T-helper 1 cell treated with Interleukin-12 subunit alpha and Interleukin-12 subunit beta and Interleukin-4 antibody, amounts not matched to agents 30 ng/mL and 1 ng/mL, for 36 hours (primary cell): Measurements from ENCODE around the gene MAML2. TPM values are rescaled to one million over a fixed set of nuclear protein-coding genes. Genes with fewer than 3 reads are reported as not detected.

Experiments used
- intact Hi-C: fragments of 100-400 bp; cut with micrococcal nuclease; formaldehyde crosslinking; loops from one replicate; pipeline ENCODE4 v1.15.1; 2024
- total RNA-seq: library from RNA; stranded (reverse); gene quantifications from 2 replicates; pipeline ENCODE4 v1.2.3, GENCODE V29; 2022

Gene MAML2
- total RNA-seq, 1 donor from 2014 or later = 14.8 TPM

DNA sequence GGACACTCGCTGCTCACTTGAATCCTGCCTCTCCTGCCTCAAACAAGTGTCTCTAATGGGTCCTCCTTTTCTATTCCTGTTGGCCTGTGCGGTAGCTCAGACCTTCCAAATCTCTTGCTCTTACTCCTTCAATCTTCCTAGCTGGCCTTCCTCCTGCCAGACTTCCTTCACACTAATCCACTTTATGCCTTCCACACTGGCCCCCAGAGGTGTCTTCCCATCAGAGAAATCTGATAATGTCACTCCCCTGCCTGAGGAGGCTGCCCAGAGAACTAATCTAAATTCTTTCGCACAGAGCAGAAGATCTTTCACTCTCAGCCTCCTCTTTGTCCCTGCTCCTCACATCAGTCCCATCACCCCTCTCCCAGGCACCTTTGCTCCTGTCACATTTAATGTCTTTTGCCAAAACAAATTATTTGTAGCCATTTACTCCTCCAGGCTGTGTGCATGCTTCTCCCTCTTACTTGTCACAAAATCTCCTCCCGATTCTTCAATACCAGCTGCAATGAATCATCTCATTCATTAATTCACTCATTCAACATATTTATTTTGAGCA, 175.7 kb downstream of the MAML2 start:
- intact Hi-C loops = no loop called here

DNA sequence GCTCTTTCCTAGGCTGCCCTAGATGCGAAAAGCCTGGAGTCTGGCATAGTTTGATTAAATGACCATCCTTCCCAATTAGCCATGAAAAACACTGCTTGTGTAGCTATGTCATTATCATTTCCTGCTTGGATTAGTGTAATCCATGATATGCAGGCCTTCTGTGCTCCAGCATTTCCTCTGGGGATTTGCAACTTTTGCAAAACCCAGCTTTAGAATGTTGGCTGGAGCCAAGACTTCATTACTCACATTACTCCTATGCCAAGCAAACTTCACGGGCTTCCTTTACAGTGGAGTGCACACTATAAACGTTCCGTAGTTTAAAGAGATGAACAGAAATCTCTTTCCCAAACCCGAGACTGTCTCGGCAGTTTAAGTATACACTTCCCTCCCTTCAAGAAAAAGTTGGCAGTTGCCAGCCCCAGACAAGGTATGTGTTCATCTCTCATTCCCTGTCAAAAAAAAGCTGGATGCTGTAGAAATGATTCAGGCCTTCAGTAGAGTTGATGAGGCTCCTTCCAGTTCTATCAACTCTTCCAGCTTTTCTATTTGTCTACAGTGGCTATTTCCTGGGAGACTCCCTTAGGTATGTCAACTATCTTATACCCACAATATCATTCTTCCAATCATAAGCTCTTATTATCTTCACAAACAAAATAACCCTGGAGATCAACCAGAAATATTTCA, 180.0 kb downstream of the MAML2 start:
- intact Hi-C loops = no loop called here

GRCh38 chr11:96161307-96162089, 181.5 kb downstream of the MAML2 start:
- intact Hi-C loops = no loop called here

DNA sequence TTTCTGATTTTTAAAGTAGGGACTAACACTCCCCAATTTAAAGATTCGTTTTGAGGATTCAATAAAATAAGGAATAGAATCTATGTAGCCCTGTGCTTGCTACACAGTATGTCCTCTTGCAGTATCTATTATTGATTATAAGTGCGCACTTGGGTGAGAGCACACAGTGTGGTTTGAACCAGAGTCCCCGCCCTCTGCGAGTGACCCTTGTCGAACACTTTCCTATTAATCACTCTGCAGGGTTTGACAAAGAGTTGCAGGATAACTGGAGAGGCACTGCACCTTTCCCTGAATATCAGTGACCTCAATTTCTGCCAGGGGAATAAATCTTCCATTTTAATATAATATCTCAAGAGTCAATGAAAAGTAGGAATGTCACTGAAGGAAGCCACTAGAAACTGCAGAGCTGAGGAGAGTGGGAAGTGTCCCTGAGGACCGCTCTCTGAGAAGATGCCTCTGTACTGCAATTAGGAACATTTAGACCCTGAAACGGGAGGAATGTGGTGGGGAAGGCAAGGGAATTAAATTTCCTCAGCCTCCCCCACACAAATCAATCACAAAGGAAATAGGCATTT, 182.2 kb downstream of the MAML2 start:
- intact Hi-C loops = no loop called here

- intact Hi-C loops = no loop called here
These were observed 183.0 kb downstream of the MAML2 start for GRCh38 chr11:96159968-96160367.

- intact Hi-C loops = no loop called here
These were observed 184.9 kb downstream of the MAML2 start for GRCh38 chr11:96158126-96158525.

DNA sequence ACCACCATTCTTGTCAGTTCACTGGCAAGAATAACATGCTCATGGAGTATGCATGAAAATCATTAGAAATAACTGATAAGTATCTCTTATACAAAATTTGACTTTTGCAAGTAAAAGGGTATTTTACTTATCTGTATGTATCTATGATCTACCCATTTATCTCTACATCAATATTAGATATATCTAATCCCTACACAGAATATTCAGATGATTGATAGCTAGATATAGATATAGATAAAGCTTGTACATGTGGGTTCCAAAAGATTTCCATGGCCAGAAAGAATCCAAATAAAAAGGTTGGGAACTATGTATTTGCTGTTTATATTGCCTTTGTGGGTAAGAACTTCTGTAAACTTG, 185.5 kb downstream of the MAML2 start:
- intact Hi-C loops = no loop called here

DNA sequence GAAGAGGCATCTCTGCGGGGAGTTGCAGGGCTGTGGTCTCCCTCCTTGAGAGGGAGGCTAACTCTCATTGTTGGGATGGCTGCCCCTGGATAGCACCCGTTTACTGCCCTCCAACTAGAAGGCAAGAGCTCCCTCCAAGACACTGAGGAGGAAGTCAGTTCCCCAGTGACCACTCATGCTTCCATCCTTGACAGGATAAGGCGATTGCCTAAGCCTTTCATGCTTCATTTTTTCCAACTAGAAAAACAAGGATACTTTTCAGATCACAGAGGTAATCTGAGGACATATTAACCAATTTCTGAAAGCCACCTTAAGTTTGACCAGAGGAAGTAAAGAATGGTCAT, 186.6 kb downstream of the MAML2 start:
- intact Hi-C loops = loop anchor here (1.0 kb wide), 2 partner anchors 101 to 187 kb away; partner anchors contain the start of gene MAML2

- intact Hi-C loops = loop anchor here (1.0 kb wide), 2 partner anchors 101 to 187 kb away; partner anchors contain the start of gene MAML2
These were observed 187.2 kb downstream of the MAML2 start for GRCh38 chr11:96155627-96156378.

- intact Hi-C loops = no loop called here
These were observed 188.0 kb downstream of the MAML2 start for GRCh38 chr11:96154802-96155520.

- intact Hi-C loops = no loop called here
These were observed 190.4 kb downstream of the MAML2 start for GRCh38 chr11:96152623-96153022.

DNA sequence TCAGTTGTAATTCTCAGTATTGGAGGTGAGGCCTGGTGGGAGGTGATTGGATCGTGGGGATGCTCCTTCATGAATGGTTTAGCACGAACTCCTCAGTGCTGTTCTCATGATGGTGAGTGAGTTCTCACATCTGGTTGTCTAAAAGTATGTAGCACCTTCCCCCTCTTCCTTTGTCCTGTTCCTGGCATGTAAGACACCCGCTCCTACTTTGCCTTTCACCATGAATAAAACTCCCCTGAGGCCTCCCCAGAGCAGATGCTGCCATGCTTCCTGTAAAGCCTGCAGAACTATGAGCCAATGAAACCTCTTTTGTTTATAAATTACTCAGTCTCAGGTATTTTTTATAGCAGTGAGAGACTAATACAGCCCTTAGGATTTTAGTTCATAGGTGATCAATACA, 191.5 kb downstream of the MAML2 start:
- intact Hi-C loops = no loop called here

DNA sequence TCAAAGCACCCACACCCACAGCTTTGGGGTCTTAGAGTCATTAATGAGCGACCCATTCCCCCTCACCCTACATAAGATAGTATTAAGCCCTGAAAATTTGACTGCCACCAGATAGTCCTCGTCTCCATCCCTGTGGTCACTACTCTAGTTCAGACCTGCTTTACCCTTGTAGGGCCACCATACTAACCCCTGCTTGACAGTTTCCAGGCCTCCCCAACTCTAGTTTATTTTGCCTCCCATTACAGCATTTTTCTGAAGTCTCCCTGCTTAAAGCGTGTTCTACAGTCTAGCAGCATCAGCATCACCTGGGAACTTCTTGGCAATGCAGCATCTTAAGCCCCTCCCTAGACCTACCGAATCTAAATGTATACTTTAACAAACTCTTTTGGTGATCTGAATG, 192.4 kb downstream of the MAML2 start:
- intact Hi-C loops = no loop called here

- intact Hi-C loops = no loop called here
These were observed 193.0 kb downstream of the MAML2 start for GRCh38 chr11:96149743-96150555.

- intact Hi-C loops = no loop called here
These were observed 195.0 kb downstream of the MAML2 start for GRCh38 chr11:96147906-96148486.

GRCh38 chr11:96147186-96147585, 195.8 kb downstream of the MAML2 start:
- intact Hi-C loops = no loop called here

- intact Hi-C loops = no loop called here
These were observed 196.2 kb downstream of the MAML2 start for GRCh38 chr11:96146765-96147164.

DNA sequence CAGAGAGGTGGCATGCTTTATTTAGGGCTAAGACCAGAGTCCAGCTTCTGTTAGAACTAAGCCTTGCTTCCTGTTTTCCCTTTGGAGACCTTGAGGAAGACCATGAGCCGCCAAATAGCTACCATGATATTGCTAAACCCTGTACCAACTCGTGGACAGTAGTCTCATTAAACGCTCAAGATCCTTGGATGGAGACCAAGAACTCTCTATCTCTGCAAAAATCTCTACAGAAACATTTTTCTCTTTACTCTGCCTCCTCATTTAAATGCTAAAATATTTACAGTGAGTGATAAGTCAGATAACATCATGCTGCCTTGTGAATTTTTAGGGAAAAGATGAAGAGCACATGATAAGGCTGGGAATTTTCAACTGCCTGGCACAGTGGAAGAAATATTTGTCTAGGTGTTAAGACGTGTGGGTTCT, 197.8 kb downstream of the MAML2 start:
- intact Hi-C loops = no loop called here

- intact Hi-C loops = no loop called here
These were observed 198.4 kb downstream of the MAML2 start for GRCh38 chr11:96144553-96144952.
